GM12864 (cell line): ENCODE data around the gene KCNJ11.

Experiments
- DNase-seq: peaks from one replicate; pipeline ENCODE4 v3.0.0-alpha.2; 2011; ENCODE audit warnings: low read depth
- H3K4me3 ChIP-seq: 2 replicates; pipeline ENCODE4 v1.5.1; 2011; ENCODE audit warnings: mild to moderate bottlenecking, low read depth, low read length, control low read depth
- TF ChIP-seq, protein P1 (sequence below): IDR thresholded peaks from 2 replicates; pipeline ENCODE4 v1.5.1; 2011; ENCODE audit warnings: low read depth, mild to moderate bottlenecking, moderate library complexity, low read length, control low read depth, inconsistent platforms; ENCODE audit errors: missing control alignments

The KCNJ11 gene

DNA sequence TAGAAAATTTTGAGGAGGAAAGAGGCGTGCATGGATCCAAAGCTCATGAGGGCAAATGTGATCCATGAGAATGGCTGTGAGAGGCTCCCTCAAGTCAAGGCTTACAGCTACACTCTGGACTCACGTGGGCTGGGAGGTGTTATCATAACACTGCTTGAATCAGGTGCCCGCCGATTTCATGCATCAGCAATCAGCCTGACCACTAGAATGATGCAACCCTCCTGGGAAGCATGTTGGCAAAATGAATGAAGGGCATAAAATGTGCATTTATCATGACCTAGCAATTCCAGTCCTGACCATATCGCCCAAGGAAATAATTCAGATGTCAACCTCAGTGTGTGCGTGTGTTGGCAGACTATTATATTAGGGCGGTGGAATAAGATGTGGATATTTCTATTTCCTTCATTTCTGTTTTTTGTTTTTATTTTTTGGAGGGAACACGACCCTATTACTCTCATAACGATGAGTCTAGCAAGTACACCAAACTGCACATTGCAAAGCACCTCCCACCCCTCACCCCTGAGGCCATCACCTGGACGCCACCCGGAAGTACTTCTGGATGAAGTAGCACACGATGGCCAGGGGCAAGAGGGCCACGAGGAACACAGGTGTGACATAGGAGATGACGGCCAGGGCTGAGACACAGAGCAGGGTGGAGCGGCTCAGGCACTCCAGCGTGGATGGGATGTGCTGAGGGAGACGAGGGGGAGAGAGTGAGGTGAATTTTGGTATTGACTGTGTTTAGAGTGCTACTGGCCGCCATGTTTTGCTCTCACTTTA lies 15.7 kb upstream of the KCNJ11 start:
- TF ChIP-seq, protein P1, sequence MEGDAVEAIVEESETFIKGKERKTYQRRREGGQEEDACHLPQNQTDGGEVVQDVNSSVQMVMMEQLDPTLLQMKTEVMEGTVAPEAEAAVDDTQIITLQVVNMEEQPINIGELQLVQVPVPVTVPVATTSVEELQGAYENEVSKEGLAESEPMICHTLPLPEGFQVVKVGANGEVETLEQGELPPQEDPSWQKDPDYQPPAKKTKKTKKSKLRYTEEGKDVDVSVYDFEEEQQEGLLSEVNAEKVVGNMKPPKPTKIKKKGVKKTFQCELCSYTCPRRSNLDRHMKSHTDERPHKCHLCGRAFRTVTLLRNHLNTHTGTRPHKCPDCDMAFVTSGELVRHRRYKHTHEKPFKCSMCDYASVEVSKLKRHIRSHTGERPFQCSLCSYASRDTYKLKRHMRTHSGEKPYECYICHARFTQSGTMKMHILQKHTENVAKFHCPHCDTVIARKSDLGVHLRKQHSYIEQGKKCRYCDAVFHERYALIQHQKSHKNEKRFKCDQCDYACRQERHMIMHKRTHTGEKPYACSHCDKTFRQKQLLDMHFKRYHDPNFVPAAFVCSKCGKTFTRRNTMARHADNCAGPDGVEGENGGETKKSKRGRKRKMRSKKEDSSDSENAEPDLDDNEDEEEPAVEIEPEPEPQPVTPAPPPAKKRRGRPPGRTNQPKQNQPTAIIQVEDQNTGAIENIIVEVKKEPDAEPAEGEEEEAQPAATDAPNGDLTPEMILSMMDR = no peak
- no peak overlapping the region for H3K4me3 ChIP-seq
- DNase-seq = no peak

DNA sequence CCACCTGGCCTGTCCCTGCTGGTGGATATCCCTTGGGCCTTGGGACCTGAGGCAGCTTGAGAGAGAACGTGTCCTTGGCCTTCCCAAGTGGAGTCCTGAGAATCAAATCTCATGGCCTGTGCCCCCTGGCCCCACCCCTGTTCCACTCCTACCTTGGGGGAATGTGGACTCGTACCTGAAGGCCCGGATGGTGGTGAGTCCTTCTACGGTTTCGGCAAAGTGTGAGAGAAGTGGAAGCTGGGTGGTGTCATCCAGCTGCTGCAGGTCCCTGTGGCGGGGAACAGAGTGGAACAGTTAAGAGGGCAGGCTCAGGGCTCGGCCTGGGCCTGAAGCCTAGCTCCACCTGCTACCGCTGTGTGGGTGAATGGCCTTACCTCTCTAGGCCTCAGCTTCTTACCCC lies 14.0 kb upstream of the KCNJ11 start:
- no peak for DNase-seq
- no peak overlapping the region for H3K4me3 ChIP-seq
- TF ChIP-seq, protein P1 = no peak

DNA sequence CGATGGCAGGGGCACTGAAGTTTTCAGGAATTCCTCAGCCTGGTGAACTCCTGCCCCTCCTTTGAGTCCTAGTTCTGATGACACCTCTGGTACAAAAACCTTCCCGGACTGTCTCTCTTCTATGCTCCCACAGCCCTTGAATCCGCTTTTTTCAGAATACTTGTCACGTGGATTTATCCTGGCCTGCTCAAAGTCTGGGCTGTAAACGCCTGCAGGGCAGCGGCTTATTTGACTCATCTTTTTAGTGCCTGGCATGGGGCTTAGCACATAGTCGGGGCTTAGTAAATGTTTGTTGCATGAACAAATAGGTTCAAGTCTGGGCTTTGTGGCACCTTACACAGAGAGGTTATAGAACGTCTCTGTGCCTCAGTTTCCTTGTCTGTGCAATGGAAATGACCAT lies 13.4 kb upstream of the KCNJ11 start:
- TF ChIP-seq, protein P1 = no peak
- H3K4me3 ChIP-seq = no peak overlapping the region
- no peak for DNase-seq

- no peak for DNase-seq
- TF ChIP-seq, protein P1 = no peak
- no peak overlapping the region for H3K4me3 ChIP-seq
Observed at GRCh38 chr11:17401316-17401715, 12.9 kb upstream of the KCNJ11 start.

GRCh38 chr11:17400048-17400775 lies 11.8 kb upstream of the KCNJ11 start:
- H3K4me3 ChIP-seq = no peak overlapping the region
- DNase-seq = no peak
- TF ChIP-seq, protein P1 = no peak

DNA sequence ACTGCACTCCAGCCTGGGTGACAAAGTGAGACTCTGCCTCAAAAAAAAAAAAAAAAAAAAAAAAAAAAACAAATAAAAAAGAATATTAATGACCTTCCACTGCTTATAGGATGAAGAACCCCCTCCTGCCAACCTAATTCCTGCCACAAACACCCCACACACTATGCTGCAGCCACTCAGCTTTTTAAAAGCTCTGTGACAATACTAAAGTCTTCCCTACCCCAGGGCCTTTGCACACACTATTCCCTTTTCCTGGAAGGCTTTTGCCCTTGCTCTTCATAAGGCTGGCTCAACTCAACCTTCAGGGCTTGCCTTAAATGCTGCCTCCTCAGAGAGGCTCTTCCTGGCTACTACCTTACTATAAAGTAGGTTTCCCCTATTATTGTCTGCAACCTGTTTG lies 10.8 kb upstream of the KCNJ11 start:
- TF ChIP-seq, protein P1 = no peak
- no peak for DNase-seq

More for the DNA sequence above, 10.8 kb upstream of the KCNJ11 start:
- no peak overlapping the region for H3K4me3 ChIP-seq
